Stimulated activated naive CD8-positive, alpha-beta T cell treated with anti-CD3 and anti-CD28 coated beads, Interleukin-15, Interleukin-2, amounts not matched to agents 100 ng/mL and 50 ng/mL, for 24 hours (primary cell): ENCODE data around the gene ATXN7.

Experiments
- H3K27ac Mint-ChIP-seq: one replicate; pipeline ENCODE4 v1.8.0; 2021; ENCODE audit warnings: mild to moderate bottlenecking, mixed read lengths
- H3K27me3 Mint-ChIP-seq: one replicate; pipeline ENCODE4 v1.8.0; 2021; ENCODE audit warnings: mixed read lengths
- H3K36me3 Mint-ChIP-seq: one replicate; pipeline ENCODE4 v1.8.0; 2021; ENCODE audit warnings: low read depth, mixed read lengths
- H3K4me1 Mint-ChIP-seq: one replicate; pipeline ENCODE4 v1.8.0; 2021; ENCODE audit warnings: low read depth, mixed read lengths
- H3K4me3 Mint-ChIP-seq: one replicate; pipeline ENCODE4 v1.8.0; 2021; ENCODE audit warnings: mild to moderate bottlenecking, mixed read lengths
- H3K9me3 Mint-ChIP-seq: one replicate; pipeline ENCODE4 v1.8.0; 2021; ENCODE audit warnings: mixed read lengths

Gene ATXN7

DNA sequence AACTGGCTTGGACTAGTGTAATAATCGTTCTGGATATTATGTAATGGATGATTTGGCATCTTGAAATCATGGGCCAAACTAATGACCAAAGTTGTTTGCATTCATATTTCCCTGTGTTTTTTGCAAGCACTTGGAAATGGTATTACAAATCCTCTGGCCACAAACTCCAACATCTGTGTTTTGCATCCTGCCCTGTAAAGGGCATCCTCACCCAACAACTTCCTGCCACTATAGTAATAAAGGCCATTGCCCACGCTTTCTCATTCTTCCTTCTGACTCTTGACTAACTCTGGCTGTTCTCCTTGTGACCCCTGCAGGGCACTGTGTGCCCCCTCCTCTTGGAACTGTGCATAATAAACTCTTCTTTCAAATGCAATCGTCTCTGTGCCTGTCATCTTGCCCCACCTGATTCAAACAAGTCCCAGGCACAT, 185.0 kb downstream of the ATXN7 start:
- Mint-ChIP-seq H3K36me3 (no peaks in the 10 kb centered on the region), H3K4me3 (no peak overlapping the region), H3K27ac (no peak overlapping the region), H3K4me1 (peaks cover 7% of the 10 kb centered on the region), H3K27me3 (peaks cover 48% of the 10 kb centered on the region), H3K9me3 (no peaks in the 10 kb centered on the region)

DNA sequence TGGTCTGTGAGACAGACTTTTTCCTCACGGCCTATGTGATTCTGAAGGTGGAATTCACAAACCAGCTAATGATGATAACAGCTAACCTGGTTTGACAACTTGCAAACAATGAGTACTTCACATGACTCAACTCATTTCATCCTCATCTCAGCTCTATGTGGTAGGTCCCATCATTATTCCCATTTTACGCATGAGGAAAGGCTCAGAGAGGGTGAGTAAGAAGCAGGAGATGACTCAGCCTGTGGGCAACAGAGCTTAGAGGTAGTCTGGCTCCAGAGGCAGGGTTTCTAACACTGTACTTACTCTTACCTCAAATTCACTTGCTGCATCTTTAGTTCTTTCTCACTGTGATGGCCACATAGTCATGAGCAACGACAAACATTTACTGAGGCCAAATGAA, 185.5 kb downstream of the ATXN7 start:
- Mint-ChIP-seq H3K27me3 (peaks cover 44% of the 10 kb centered on the region), H3K27ac (no peak overlapping the region), H3K4me3 (no peak overlapping the region), H3K36me3 (no peaks in the 10 kb centered on the region), H3K9me3 (no peaks in the 10 kb centered on the region), H3K4me1 (peaks cover 7% of the 10 kb centered on the region)

DNA sequence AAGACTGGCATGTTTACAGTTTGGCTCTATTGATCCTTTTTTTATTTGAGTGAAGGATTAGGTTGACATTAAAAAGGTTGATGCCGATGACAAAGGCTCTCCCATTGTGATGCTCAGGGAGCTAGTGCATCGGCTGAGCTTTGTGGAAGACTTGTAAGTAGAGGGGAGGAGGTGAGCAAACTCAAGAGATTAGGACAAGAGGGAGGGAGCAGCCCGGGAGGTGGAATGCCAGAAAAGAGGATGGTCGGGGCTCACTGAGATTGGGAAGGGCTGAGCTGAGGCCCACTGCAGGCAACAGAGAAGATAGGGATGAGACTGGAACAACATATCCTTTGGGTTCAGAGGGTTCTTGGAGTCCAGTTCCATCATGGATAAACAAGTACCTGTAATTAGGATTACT, 186.2 kb downstream of the ATXN7 start:
- peaks cover 7% of the 10 kb centered on the region for H3K4me1 Mint-ChIP-seq
- H3K9me3 Mint-ChIP-seq: no peaks in the 10 kb centered on the region
- no peaks in the 10 kb centered on the region for H3K36me3 Mint-ChIP-seq
- peaks cover 41% of the 10 kb centered on the region for H3K27me3 Mint-ChIP-seq
- no peak overlapping the region for H3K4me3 Mint-ChIP-seq
- H3K27ac Mint-ChIP-seq: no peak overlapping the region
